DOHH2 (cell line): ENCODE data around the gene ALK.
"Not testable (repeated sequence)": the region's sequence is repeated elsewhere in the genome, so short reads cannot be mapped to it uniquely, and the experiment has no call there.

ENCODE experiments used
- H3F3A ChIP-seq: fragments of 200-600 bp; sonication (generic), shearing (Covaris generic); 2 replicates; pipeline ENCODE4 v1.6.0; 2016; ENCODE audit warnings: antibody characterized with exemption, mild to moderate bottlenecking; ENCODE audit not compliant: control insufficient read depth, insufficient read depth
- H3K27ac ChIP-seq: fragments of 200-600 bp; sonication (generic); 2 replicates; pipeline ENCODE4 v1.5.1; 2014; ENCODE audit warnings: low read depth, mild to moderate bottlenecking, low read length, moderate library complexity
- H3K27me3 ChIP-seq: fragments of 200-600 bp; sonication (generic); 2 replicates; pipeline ENCODE4 v1.6.1; 2014; ENCODE audit warnings: mild to moderate bottlenecking, low read length, mixed read lengths; ENCODE audit not compliant: control insufficient read depth
- H3K36me3 ChIP-seq: fragments of 200-600 bp; sonication (generic); 2 replicates; pipeline ENCODE4 v1.6.1; 2014; ENCODE audit warnings: mild to moderate bottlenecking, low read length, moderate library complexity, mixed read lengths; ENCODE audit not compliant: control insufficient read depth
- H3K4me1 ChIP-seq: fragments of 200-600 bp; sonication (generic); 2 replicates; pipeline ENCODE4 v1.6.1; 2014; ENCODE audit warnings: mild to moderate bottlenecking, low read length, mixed read lengths; ENCODE audit not compliant: control insufficient read depth
- H3K4me2 ChIP-seq: fragments of 200-600 bp; sonication (generic); 2 replicates; pipeline ENCODE4 v1.6.0; 2014; ENCODE audit warnings: mild to moderate bottlenecking, low read length, moderate library complexity
- H3K4me3 ChIP-seq: fragments of 200-600 bp; sonication (generic); 2 replicates; pipeline ENCODE4 v1.5.1; 2014; ENCODE audit warnings: mild to moderate bottlenecking, low read length, mixed read lengths
- H3K79me2 ChIP-seq: fragments of 200-600 bp; sonication (generic); 2 replicates; pipeline ENCODE4 v1.6.1; 2014; ENCODE audit warnings: mild to moderate bottlenecking, low read length, mixed read lengths; ENCODE audit not compliant: control insufficient read depth
- H3K9me2 ChIP-seq: fragments of 200-600 bp; sonication (generic); replicated peaks from 2 replicates; pipeline ENCODE4 v1.6.1; 2014; ENCODE audit warnings: mild to moderate bottlenecking, low read length, mixed read lengths; ENCODE audit not compliant: control insufficient read depth
- H3K9me3 ChIP-seq: fragments of 200-600 bp; sonication (generic); 2 replicates; pipeline ENCODE4 v1.6.1; 2014; ENCODE audit warnings: antibody characterized with exemption, low read length, mixed read lengths; ENCODE audit not compliant: control insufficient read depth, insufficient read depth
- H4K20me1 ChIP-seq: fragments of 200-600 bp; sonication (generic); 2 replicates; pipeline ENCODE4 v1.6.0; 2014; ENCODE audit warnings: low read depth, mild to moderate bottlenecking, antibody characterized with exemption, low read length, moderate library complexity; ENCODE audit not compliant: control insufficient read depth, insufficient read depth
- EZH2phosphoT487 ChIP-seq: fragments of 200-600 bp; sonication (generic); IDR thresholded peaks from 2 replicates; pipeline ENCODE4 v1.6.1; 2017; ENCODE audit warnings: borderline replicate concordance, mild to moderate bottlenecking, antibody characterized with exemption, low read length, moderate library complexity, mixed read lengths
- TF ChIP-seq, protein P1 (sequence below): fragments of 200-600 bp; sonication (generic); IDR thresholded peaks from one replicate; pipeline ENCODE4 v1.5.1; 2014; ENCODE audit warnings: antibody characterized with exemption, mild to moderate bottlenecking, low read depth, low read length; ENCODE audit not compliant: poor library complexity, severe bottlenecking

ALK gene

GRCh38 chr2:29247336-29247914 is 674.0 kb downstream of the ALK start:
- Histone ChIP-seq H3K4me3 (no peak overlapping the region), H3K79me2 (no peaks in the 10 kb centered on the region), H3K27ac (no peak overlapping the region), H3K4me1 (peaks cover 12% of the 10 kb centered on the region), H3K36me3 (no peaks in the 10 kb centered on the region), H3K9me3 (no peaks in the 10 kb centered on the region), H3K4me2 (no peak overlapping the region), H3K9me2 (no peaks in the 10 kb centered on the region), H3F3A (no peaks in the 10 kb centered on the region; the same call in 1 of the 2 replicates), H3K27me3 (no peaks in the 10 kb centered on the region), H4K20me1 (no peaks in the 10 kb centered on the region)
- TF ChIP-seq EZH2phosphoT487 = no peak
- TF ChIP-seq, protein P1, sequence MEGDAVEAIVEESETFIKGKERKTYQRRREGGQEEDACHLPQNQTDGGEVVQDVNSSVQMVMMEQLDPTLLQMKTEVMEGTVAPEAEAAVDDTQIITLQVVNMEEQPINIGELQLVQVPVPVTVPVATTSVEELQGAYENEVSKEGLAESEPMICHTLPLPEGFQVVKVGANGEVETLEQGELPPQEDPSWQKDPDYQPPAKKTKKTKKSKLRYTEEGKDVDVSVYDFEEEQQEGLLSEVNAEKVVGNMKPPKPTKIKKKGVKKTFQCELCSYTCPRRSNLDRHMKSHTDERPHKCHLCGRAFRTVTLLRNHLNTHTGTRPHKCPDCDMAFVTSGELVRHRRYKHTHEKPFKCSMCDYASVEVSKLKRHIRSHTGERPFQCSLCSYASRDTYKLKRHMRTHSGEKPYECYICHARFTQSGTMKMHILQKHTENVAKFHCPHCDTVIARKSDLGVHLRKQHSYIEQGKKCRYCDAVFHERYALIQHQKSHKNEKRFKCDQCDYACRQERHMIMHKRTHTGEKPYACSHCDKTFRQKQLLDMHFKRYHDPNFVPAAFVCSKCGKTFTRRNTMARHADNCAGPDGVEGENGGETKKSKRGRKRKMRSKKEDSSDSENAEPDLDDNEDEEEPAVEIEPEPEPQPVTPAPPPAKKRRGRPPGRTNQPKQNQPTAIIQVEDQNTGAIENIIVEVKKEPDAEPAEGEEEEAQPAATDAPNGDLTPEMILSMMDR = no peak

DNA sequence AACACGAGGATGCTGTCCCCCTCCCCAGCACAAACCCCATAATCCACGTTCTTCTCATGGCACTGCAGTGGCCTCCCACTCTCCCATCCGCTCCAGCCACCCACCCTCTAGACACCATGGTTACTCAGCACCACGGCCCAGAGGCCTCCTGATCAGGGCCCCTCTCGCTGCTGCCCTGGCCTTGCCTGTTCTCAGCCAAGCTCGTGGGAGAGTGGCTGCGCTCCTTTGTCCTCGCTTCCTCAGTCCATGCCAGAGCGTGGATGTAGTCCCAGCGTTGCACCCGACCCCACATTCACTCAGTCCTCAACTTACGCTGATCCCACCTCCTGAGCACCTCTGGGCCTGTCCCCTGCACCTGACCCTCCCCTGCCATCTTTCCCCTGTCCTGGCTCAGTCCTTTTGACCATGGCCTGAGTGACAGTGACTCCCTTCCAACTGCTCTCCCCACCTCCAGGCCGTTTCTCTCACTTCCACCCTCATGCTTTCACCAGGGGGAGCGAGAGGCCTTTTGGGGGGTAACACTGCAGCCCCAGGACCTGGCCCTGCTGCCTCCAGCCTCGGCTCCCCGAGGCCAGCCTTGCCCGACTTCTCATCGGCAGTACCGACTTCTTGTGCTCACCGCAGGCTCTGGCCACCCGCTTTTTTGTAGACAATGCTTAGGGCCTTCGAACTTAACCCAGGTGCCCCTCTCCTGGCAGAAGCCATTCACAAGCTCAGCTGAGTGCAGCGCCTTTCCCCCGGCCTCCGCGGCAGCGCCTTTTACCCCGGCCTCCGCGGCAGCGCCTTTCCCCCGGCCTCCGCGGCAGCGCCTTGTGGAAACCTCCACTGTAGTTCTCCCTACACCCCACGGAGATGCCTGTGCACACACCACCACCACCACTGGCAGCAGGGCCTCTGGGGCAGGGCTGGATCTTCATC is 674.7 kb downstream of the ALK start:
- H3K27me3 ChIP-seq = no peaks in the 10 kb centered on the region

DNA sequence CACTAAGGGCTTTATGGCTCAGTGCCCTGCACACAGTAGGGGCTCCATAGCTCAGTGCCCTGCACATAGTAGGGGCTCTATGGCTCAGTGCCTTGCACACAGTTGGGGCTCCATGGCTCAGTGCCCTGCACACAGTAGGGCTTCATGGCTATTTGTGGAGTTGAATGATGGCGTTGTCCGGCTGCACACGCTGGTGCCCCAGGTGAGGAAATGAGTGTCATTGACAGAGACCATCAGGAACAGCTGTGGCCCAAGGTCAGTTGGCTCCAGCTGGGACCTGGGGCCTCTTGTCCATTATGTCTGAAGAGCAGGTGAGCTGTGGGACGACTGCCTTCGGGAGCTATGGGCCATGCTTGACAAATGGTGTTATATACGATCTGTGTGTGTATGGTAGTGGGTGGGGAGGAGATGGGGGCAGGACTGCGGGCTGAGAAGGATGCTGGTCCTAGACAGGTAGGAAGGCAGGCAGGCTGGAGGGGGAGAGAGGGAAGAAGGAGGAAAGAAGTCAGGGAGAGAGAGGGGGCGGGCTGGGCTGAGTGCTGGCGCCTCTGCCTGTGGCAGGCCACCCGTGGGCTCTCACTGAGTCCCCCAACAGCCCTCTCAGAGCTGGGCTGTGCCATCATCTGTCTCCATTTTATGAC is 675.5 kb downstream of the ALK start:
- Histone ChIP-seq H3K79me2 (no peaks in the 10 kb centered on the region), H4K20me1 (no peaks in the 10 kb centered on the region), H3K9me3 (no peaks in the 10 kb centered on the region), H3K36me3 (no peaks in the 10 kb centered on the region), H3K27ac (no peak overlapping the region), H3K9me2 (no peaks in the 10 kb centered on the region), H3K4me2 (no peak overlapping the region), H3K4me3 (no peak overlapping the region), H3F3A (no peaks in the 10 kb centered on the region; the same call in 1 of the 2 replicates), H3K4me1 (peaks cover 12% of the 10 kb centered on the region), H3K27me3 (no peaks in the 10 kb centered on the region)
- TF ChIP-seq, protein P1 = no peak
- no peak for TF ChIP-seq EZH2phosphoT487

More for the DNA sequence above, 674.7 kb downstream of the ALK start:
- Histone ChIP-seq H3K79me2 (no peaks in the 10 kb centered on the region), H3F3A (no peaks in the 10 kb centered on the region; the same call in 1 of the 2 replicates), H3K4me2 (no peak overlapping the region), H3K36me3 (no peaks in the 10 kb centered on the region), H3K9me2 (no peaks in the 10 kb centered on the region), H3K4me1 (peaks cover 12% of the 10 kb centered on the region), H3K9me3 (no peaks in the 10 kb centered on the region), H3K4me3 (no peak overlapping the region), H3K27ac (no peak overlapping the region), H4K20me1 (no peaks in the 10 kb centered on the region)
- TF ChIP-seq, protein P1 = no peak
- TF ChIP-seq EZH2phosphoT487 = no peak

GRCh38 chr2:29245035-29245741 is 676.2 kb downstream of the ALK start:
- not testable (repeated sequence) for H3K79me2 ChIP-seq, H4K20me1 ChIP-seq, H3K27ac ChIP-seq, H3K4me2 ChIP-seq, H3K36me3 ChIP-seq, H3K9me3 ChIP-seq, H3F3A ChIP-seq, H3K4me3 ChIP-seq, H3K9me2 ChIP-seq, H3K27me3 ChIP-seq
- H3K4me1 ChIP-seq = peaks cover 12% of the 10 kb centered on the region
